Subcutaneous preadipocyte (primary cell): ENCODE results near the gene SAYSD1. TPM values are rescaled to one million over a fixed set of nuclear protein-coding genes. Genes with fewer than 3 reads are reported as not detected.

Source experiments
- total RNA-seq: library from RNA; depleted of rRNA; stranded (reverse); fragments of >200 nt; gene quantifications from 2 replicates; pipeline ENCODE4 v1.2.3, GENCODE V29; 2012

SAYSD1 gene
- total RNA-seq, result 10.9 and 14.0 TPM in 2 replicates

DNA sequence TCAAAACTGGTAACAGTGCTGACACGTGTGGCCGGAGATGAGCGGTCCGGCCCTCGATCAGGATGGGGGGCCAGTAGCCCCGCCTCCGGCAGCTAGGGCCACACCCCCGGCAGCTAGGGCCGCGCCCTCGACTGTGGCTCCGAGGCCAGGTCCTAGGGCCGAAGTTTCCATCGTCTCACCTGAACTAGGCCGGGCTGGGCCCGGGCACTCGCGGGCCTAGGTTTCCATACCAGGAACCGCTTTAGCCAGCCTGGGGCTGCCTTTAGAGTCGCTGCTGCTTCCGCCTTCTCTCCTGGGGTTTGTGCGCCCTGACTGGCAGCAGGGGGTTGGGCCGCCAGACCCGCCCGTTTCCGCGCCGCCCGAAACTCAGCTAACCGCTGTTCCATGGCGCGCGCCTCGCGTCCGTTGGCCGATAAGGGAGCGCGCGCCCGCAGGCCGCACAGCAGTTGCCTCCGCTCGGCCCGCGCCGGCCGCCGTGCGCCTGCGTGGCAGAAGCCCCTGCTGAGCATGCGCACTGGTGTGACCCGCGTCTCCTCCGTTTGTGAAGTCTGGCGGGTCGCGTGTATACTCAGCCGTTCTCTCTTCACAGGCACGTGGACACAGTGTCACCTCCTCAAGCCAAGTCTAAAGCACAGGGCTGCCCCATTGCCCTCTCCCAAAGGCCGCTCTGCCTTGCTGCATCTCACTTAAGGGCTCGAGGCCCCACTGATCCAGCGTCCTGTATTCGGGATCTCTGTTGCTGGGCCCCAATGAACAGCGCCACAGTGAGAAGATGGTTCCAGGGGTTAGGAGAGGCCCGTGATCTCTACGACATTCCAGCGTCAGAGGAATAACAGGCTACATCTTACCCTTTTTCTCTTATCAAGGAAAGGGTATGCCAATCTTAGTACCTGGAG, at the start of gene SAYSD1:
Gene SAYSD1 (minus strand): TSS at position 483 of the 896 bp plus-strand sequence. CDS start 97 bp downstream, at position 386.

Other genes starting within 250 kb of the SAYSD1 start
- gene GLP1R, start 66.4 kb downstream of the SAYSD1 start, total RNA-seq, result not detected in 2 replicates
- 0.37 and 0.39 TPM in 2 replicates for gene KCNK5, start 114.3 kb upstream of the SAYSD1 start, total RNA-seq
- gene KCNK17, start 199.2 kb upstream of the SAYSD1 start, total RNA-seq, result not detected in 2 replicates
- gene KCNK16, start 207.5 kb upstream of the SAYSD1 start, total RNA-seq, result not detected in 2 replicates